Activated T-cell treated with anti-CD3 and anti-CD28 coated beads for 1 hour (primary cell): ENCODE data around the gene RNASE8.
"Not testable (repeated sequence)": the region's sequence is repeated elsewhere in the genome, so short reads cannot be mapped to it uniquely, and the experiment has no call there.

Experiments used
- DNase-seq: peaks from one replicate; pipeline ENCODE4 v3.0.0-alpha.2; 2020; ENCODE audit warnings: low read depth

Gene RNASE8

GRCh38 chr14:21029917-21030316 lies 27.7 kb upstream of the RNASE8 start, which contains the start of gene TPPP2:
Gene TPPP2, plus strand, starts transcription at chr14:21030217. Its CDS starts 365 bp downstream, at chr14:21030582.
- no peak for DNase-seq

- no peak for DNase-seq
Measured at GRCh38 chr14:21030531-21030930, 27.1 kb upstream of the RNASE8 start.

- no peak for DNase-seq
Measured at GRCh38 chr14:21032326-21033132, 25.1 kb upstream of the RNASE8 start.

GRCh38 chr14:21033133-21033698 lies 24.4 kb upstream of the RNASE8 start:
- DNase-seq: no peak

- DNase-seq: no peak
Measured at GRCh38 chr14:21034707-21035106, 22.9 kb upstream of the RNASE8 start, which contains the start of gene RNASE13. Gene RNASE13, minus strand, starts transcription at chr14:21034807. Its CDS starts 519 bp downstream, at chr14:21034288.

GRCh38 chr14:21036751-21037150 lies 20.9 kb upstream of the RNASE8 start:
- DNase-seq: no peak

GRCh38 chr14:21037156-21037555 lies 20.5 kb upstream of the RNASE8 start:
- DNase-seq: no peak

- DNase-seq: no peak
Measured at GRCh38 chr14:21038441-21039422, 18.9 kb upstream of the RNASE8 start.

- DNase-seq: no peak
Measured at GRCh38 chr14:21039585-21040369, 17.8 kb upstream of the RNASE8 start.

- no peak for DNase-seq
Measured at GRCh38 chr14:21040370-21040925, 17.2 kb upstream of the RNASE8 start.

- DNase-seq: not testable (repeated sequence)
Measured at GRCh38 chr14:21040941-21041340, 16.7 kb upstream of the RNASE8 start.

GRCh38 chr14:21041676-21042433 lies 15.8 kb upstream of the RNASE8 start, which contains the start of gene RNASE7:
Gene RNASE7, plus strand, starts transcription at chr14:21042362. Its CDS starts 631 bp downstream, at chr14:21042993.
- DNase-seq: no peak

- no peak for DNase-seq
Measured at GRCh38 chr14:21042918-21043317, 14.7 kb upstream of the RNASE8 start.

- no peak for DNase-seq
Measured at GRCh38 chr14:21043387-21043973, 14.1 kb upstream of the RNASE8 start.

GRCh38 chr14:21043974-21044618 lies 13.5 kb upstream of the RNASE8 start:
- no peak for DNase-seq

- DNase-seq: no peak
Measured at GRCh38 chr14:21047378-21047781, 10.2 kb upstream of the RNASE8 start.

GRCh38 chr14:21048638-21049037 lies 9.0 kb upstream of the RNASE8 start:
- no peak for DNase-seq

- DNase-seq: no peak
Measured at GRCh38 chr14:21049271-21049673, 8.3 kb upstream of the RNASE8 start.

GRCh38 chr14:21050597-21050996 lies 7.0 kb upstream of the RNASE8 start:
- no peak for DNase-seq
